ENCODE measurements around the gene SLC38A4. TPM values are rescaled to one million over a fixed set of nuclear protein-coding genes. Genes with fewer than 3 reads are reported as not detected.
A peak's percentile ranks its signal among the peaks of the same experiment; 100 is the strongest.

The SLC38A4 gene
- total RNA-seq, 1 experiment from 2014 or later, result 1.5 TPM

GRCh38 chr12:46830731-46831334 is 5.0 kb upstream of the SLC38A4 start:
- H3K27ac Mint-ChIP-seq (ENCODE audit: unreplicated experiment), result no peak overlapping the region

GRCh38 chr12:46824709-46825108 is 1.1 kb downstream of the SLC38A4 start:
- Mint-ChIP-seq H3K27me3 (ENCODE audit: unreplicated experiment) (peaks cover 2% of the 10 kb centered on the region), H3K4me1 (ENCODE audit: low read depth, unreplicated experiment) (peaks cover 21% of the 10 kb centered on the region), H3K27ac (ENCODE audit: unreplicated experiment) (no peak overlapping the region), H3K9me3 (ENCODE audit: low read depth, unreplicated experiment) (no peaks in the 10 kb centered on the region), H3K36me3 (ENCODE audit: insufficient read depth, unreplicated experiment) (peaks cover 6% of the 10 kb centered on the region), H3K4me3 (ENCODE audit: low read depth, unreplicated experiment) (peak overlapping the region; percentile 29)
- DNase-seq, result no peak
- BruUV-seq (replicated peaks), result no TSS peak
- intact Hi-C loops (cut with micrococcal nuclease; ENCODE audit: unreplicated experiment), result loop anchor here (10.0 kb wide), 1 partner anchor 190 kb away; no protein-coding TSS in a partner anchor
- CTCF ChIA-PET, result no interaction called here
- no peak for TF ChIP-seq CTCF (IDR thresholded peaks at IDR 0.05; ENCODE audit: unreplicated experiment)

More at GRCh38 chr12:46830731-46831334, 5.0 kb upstream of the SLC38A4 start:
- Mint-ChIP-seq H3K36me3 (ENCODE audit: insufficient read depth, unreplicated experiment) (peaks cover 2% of the 10 kb centered on the region), H3K4me3 (ENCODE audit: low read depth, unreplicated experiment) (peak overlapping the region; percentile 65), H3K27me3 (ENCODE audit: unreplicated experiment) (peaks cover 36% of the 10 kb centered on the region), H3K4me1 (ENCODE audit: low read depth, unreplicated experiment) (peaks cover 16% of the 10 kb centered on the region), H3K9me3 (ENCODE audit: low read depth, unreplicated experiment) (no peaks in the 10 kb centered on the region)
- intact Hi-C loops (cut with micrococcal nuclease; ENCODE audit: unreplicated experiment), result no loop called here
- TF ChIP-seq CTCF (IDR thresholded peaks at IDR 0.05; ENCODE audit: unreplicated experiment), result no peak
- CTCF ChIA-PET, result no interaction called here
- DNase-seq, result peak; percentile 16
- BruUV-seq (replicated peaks), result no TSS peak

- Mint-ChIP-seq H3K4me3 (ENCODE audit: low read depth, unreplicated experiment) (no peak overlapping the region), H3K27me3 (ENCODE audit: unreplicated experiment) (no peaks in the 10 kb centered on the region), H3K9me3 (ENCODE audit: low read depth, unreplicated experiment) (no peaks in the 10 kb centered on the region), H3K27ac (ENCODE audit: unreplicated experiment) (no peak overlapping the region), H3K4me1 (ENCODE audit: low read depth, unreplicated experiment) (no peaks in the 10 kb centered on the region), H3K36me3 (ENCODE audit: insufficient read depth, unreplicated experiment) (no peaks in the 10 kb centered on the region)
- no peak for DNase-seq
- CTCF ChIA-PET, result no interaction called here
- intact Hi-C loops (cut with micrococcal nuclease; ENCODE audit: unreplicated experiment), result no loop called here
- TF ChIP-seq CTCF (IDR thresholded peaks at IDR 0.05; ENCODE audit: unreplicated experiment), result no peak
- no TSS peak for BruUV-seq (replicated peaks)
These were observed 7.2 kb downstream of the SLC38A4 start for GRCh38 chr12:46818642-46819041.

GRCh38 chr12:46815809-46816208 is 10.0 kb downstream of the SLC38A4 start:
- H3K9me3 Mint-ChIP-seq (ENCODE audit: low read depth, unreplicated experiment), result no peaks in the 10 kb centered on the region
- no peak overlapping the region for H3K27ac Mint-ChIP-seq (ENCODE audit: unreplicated experiment)
- no peak for TF ChIP-seq CTCF (IDR thresholded peaks at IDR 0.05; ENCODE audit: unreplicated experiment)
- no peak overlapping the region for H3K4me3 Mint-ChIP-seq (ENCODE audit: low read depth, unreplicated experiment)
- CTCF ChIA-PET, result no interaction called here
- intact Hi-C loops (cut with micrococcal nuclease; ENCODE audit: unreplicated experiment), result no loop called here
- DNase-seq, result no peak
- H3K4me1 Mint-ChIP-seq (ENCODE audit: low read depth, unreplicated experiment), result no peaks in the 10 kb centered on the region
- no TSS peak for BruUV-seq (replicated peaks)
- no peaks in the 10 kb centered on the region for H3K36me3 Mint-ChIP-seq (ENCODE audit: insufficient read depth, unreplicated experiment)
- H3K27me3 Mint-ChIP-seq (ENCODE audit: unreplicated experiment), result no peaks in the 10 kb centered on the region
